SK-N-SH treated with all-trans-retinoic acid at 6 μM for 48 hours (cell line): ENCODE data around the gene UBN2.

Experiments
- ATAC-seq: fragments of 200-7000 bp; cut with Tn5 transposase; 3 replicates; pipeline ENCODE4 v1.9.1; 2020; ENCODE audit warnings: mild to moderate bottlenecking, moderate library complexity
- ARNTL ChIP-seq: fragments of 450-650 bp; formaldehyde crosslinking; IDR thresholded peaks from 2 replicates; pipeline ENCODE4 v1.5.0; 2020; ENCODE audit warnings: low read depth, mild to moderate bottlenecking, moderate library complexity, borderline replicate concordance
- BACH2 ChIP-seq: fragments of 250-450 bp; sonication (Bioruptor Pico); IDR thresholded peaks from 2 replicates; pipeline ENCODE4 v1.9.0; 2021; ENCODE audit warnings: mild to moderate bottlenecking, borderline replicate concordance
- CREB5 ChIP-seq: fragments of 250-450 bp; sonication (Bioruptor Pico); IDR thresholded peaks from 2 replicates; pipeline ENCODE4 v1.5.1; 2020; ENCODE audit warnings: low read depth, mild to moderate bottlenecking, moderate library complexity
- CSDC2 ChIP-seq: fragments of 250-450 bp; sonication (Bioruptor Pico); IDR thresholded peaks from 2 replicates; pipeline ENCODE4 v1.5.0; 2020; ENCODE audit warnings: mild to moderate bottlenecking, moderate library complexity
- GLIS3 ChIP-seq: fragments of 250-450 bp; sonication (Bioruptor Pico); IDR thresholded peaks from 2 replicates; pipeline ENCODE4 v1.5.0; 2020; ENCODE audit warnings: mild to moderate bottlenecking, moderate library complexity
- ISL1 ChIP-seq: fragments of 250-450 bp; sonication (Bioruptor Pico); IDR thresholded peaks from 2 replicates; pipeline ENCODE4 v2.1.2; 2022; ENCODE audit warnings: mild to moderate bottlenecking, moderate library complexity
- OSR1 ChIP-seq: fragments of 250-450 bp; sonication (Bioruptor Pico); IDR thresholded peaks from 2 replicates; pipeline ENCODE4 v1.8.0; 2022; ENCODE audit warnings: moderate library complexity, mild to moderate bottlenecking, inconsistent platforms
- PPARA ChIP-seq: fragments of 250-450 bp; sonication (Bioruptor Pico); IDR thresholded peaks from 2 replicates; pipeline ENCODE4 v1.5.0; 2020; ENCODE audit warnings: mild to moderate bottlenecking, borderline replicate concordance
- RARB ChIP-seq: fragments of 250-450 bp; sonication (Bioruptor Pico); IDR thresholded peaks from 2 replicates; pipeline ENCODE4 v1.8.0; 2021; ENCODE audit warnings: mild to moderate bottlenecking, moderate library complexity
- SNAI2 ChIP-seq: fragments of 250-450 bp; sonication (Bioruptor Pico); IDR thresholded peaks from 2 replicates; pipeline ENCODE4 v1.5.0; 2020; ENCODE audit warnings: mild to moderate bottlenecking, moderate library complexity
- TCF4 ChIP-seq: fragments of 250-450 bp; sonication (Bioruptor Pico); IDR thresholded peaks from 2 replicates; pipeline ENCODE4 v1.8.0; 2021; ENCODE audit warnings: mild to moderate bottlenecking, moderate library complexity, borderline replicate concordance
- TOX ChIP-seq: fragments of 250-450 bp; sonication (Bioruptor Pico); IDR thresholded peaks from 2 replicates; pipeline ENCODE4 v1.8.0; 2021; ENCODE audit warnings: mild to moderate bottlenecking, moderate library complexity, borderline replicate concordance
- TSHZ2 ChIP-seq: fragments of 250-450 bp; sonication (Bioruptor Pico); IDR thresholded peaks from 2 replicates; pipeline ENCODE4 v1.5.0; 2020; ENCODE audit warnings: mild to moderate bottlenecking, moderate library complexity
- ZC3H10 ChIP-seq: fragments of 250-450 bp; sonication (Bioruptor Pico); IDR thresholded peaks from 2 replicates; pipeline ENCODE4 v1.5.1; 2021; ENCODE audit warnings: mild to moderate bottlenecking, moderate library complexity
- ZFP3 ChIP-seq: fragments of 250-450 bp; sonication (Bioruptor Pico); IDR thresholded peaks from 2 replicates; pipeline ENCODE4 v1.5.0; 2020; ENCODE audit warnings: mild to moderate bottlenecking, moderate library complexity
- ZFP30 ChIP-seq: fragments of 450-650 bp; formaldehyde crosslinking; IDR thresholded peaks from 2 replicates; pipeline ENCODE4 v1.5.0; 2022; ENCODE audit warnings: mild to moderate bottlenecking, moderate library complexity
- ZNF565 ChIP-seq: fragments of 450-650 bp; formaldehyde crosslinking; conservative IDR thresholded peaks from 2 replicates; pipeline ENCODE4 v1.5.0; 2020; ENCODE audit warnings: low read depth, mild to moderate bottlenecking, moderate library complexity
- ZNF70 ChIP-seq: fragments of 450-650 bp; formaldehyde crosslinking; IDR thresholded peaks from 2 replicates; pipeline ENCODE4 v1.5.0; 2020; ENCODE audit warnings: mild to moderate bottlenecking, moderate library complexity
- ZNF8 ChIP-seq: fragments of 450-650 bp; formaldehyde crosslinking; IDR thresholded peaks from 2 replicates; pipeline ENCODE4 v1.5.0; 2020; ENCODE audit warnings: mild to moderate bottlenecking, moderate library complexity
- TF ChIP-seq, protein P1 (sequence below): fragments of 250-450 bp; sonication (Bioruptor Pico); IDR thresholded peaks from 2 replicates; pipeline ENCODE4 v1.8.0; 2021; ENCODE audit warnings: low read depth, mild to moderate bottlenecking, moderate library complexity, borderline replicate concordance
- TF ChIP-seq, protein P2 (sequence below): fragments of 250-450 bp; sonication (Bioruptor Pico); IDR thresholded peaks from 2 replicates; pipeline ENCODE4 v1.5.1; 2021; ENCODE audit warnings: mild to moderate bottlenecking, moderate library complexity

UBN2 gene

DNA sequence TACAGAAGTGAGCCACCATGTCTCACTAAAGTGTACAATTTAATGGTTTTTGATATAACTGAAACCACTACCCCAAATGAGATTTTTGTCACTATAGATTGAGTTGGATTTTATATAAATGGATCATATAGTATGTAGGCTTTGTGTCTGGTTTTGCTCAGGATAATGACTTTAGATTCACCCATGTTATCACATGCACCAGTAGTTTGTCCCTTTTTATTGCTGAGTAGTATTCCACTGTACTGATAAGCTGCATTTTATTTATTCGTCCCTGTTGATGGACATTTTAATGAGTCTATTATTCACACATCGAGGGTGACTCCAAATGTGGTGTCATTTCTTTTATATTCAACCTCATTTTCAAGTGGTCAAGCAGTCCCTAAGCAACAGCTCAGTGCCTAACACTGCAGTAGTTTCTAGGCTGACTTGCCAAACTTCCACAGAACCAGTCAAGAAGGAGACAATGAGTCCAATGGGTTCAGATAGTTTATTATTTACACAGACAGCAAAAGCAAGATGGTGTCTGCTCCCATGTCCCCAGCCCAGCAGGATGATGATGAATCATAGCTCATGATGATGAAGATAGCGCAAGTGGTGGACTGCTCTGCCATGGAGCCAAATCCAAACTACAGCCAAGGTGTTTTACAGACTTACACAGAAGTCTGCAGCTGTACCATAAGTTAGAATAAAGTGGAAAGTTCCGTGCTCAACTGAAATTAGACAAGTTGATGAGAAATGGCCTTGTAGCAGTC lies 103.5 kb downstream of the UBN2 start:
- TF ChIP-seq CSDC2 (CRISPR knock-in tag) (no peak), OSR1 (CRISPR knock-in tag) (no peak)
- ATAC-seq = no peak

DNA sequence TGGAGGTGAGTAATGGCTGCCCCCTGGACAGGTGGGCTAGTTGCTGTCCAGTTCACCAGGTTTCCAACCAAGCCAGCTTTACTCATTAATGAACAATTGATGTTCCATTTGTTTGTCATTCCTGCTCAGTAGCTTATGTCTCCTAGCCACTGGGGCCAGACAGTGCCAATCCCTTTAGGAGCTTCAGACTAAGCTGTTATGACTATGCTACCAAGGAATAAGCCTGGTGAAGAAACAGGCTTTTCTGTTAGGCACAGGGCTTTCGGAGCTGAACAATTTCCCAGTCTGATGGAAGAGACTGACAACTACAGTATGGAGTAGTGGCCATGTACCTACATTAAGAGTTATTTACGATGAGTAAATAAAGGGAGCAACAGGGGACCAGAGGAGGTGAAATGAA lies 108.0 kb downstream of the UBN2 start:
- no peak for ATAC-seq
- TF ChIP-seq TCF4 (no peak), ZNF70 (no peak), SNAI2 (CRISPR knock-in tag) (no peak)

GRCh38 chr7:139339698-139340036 lies 108.6 kb downstream of the UBN2 start:
- ATAC-seq = no peak

GRCh38 chr7:139340037-139340807 lies 109.2 kb downstream of the UBN2 start:
- TF ChIP-seq ZFP30 (CRISPR knock-in tag) (peak; percentile 37; the same call in 1 of the 2 replicates), ZC3H10 (CRISPR knock-in tag) (no peak), ZFP3 (CRISPR knock-in tag) (peak; percentile 87), SNAI2 (CRISPR knock-in tag) (peak; percentile 91; the same call in 1 of the 2 replicates), ARNTL (CRISPR knock-in tag) (no peak), ZNF565 (CRISPR knock-in tag) (peak; percentile 77; the same call in 1 of the 2 replicates), BACH2 (CRISPR knock-in tag) (peak; percentile 62; the same call in 1 of the 2 replicates), GLIS3 (CRISPR knock-in tag) (0 out of 2 replicates have a peak, but pooled peaks have one; percentile 65), CREB5 (CRISPR knock-in tag) (peak; percentile 37; the same call in 1 of the 2 replicates), ZNF8 (CRISPR knock-in tag) (peak; percentile 80), PPARA (CRISPR knock-in tag) (no peak), ZNF70 (0 out of 2 replicates have a peak, but pooled peaks have one; percentile 34), CSDC2 (CRISPR knock-in tag) (peak; percentile 96), RARB (CRISPR knock-in tag) (no peak), TCF4 (no peak), ISL1 (CRISPR knock-in tag) (0 out of 2 replicates have a peak, but pooled peaks have one; percentile 13), TSHZ2 (CRISPR knock-in tag) (peak; percentile 96)
- TF ChIP-seq, protein P1, sequence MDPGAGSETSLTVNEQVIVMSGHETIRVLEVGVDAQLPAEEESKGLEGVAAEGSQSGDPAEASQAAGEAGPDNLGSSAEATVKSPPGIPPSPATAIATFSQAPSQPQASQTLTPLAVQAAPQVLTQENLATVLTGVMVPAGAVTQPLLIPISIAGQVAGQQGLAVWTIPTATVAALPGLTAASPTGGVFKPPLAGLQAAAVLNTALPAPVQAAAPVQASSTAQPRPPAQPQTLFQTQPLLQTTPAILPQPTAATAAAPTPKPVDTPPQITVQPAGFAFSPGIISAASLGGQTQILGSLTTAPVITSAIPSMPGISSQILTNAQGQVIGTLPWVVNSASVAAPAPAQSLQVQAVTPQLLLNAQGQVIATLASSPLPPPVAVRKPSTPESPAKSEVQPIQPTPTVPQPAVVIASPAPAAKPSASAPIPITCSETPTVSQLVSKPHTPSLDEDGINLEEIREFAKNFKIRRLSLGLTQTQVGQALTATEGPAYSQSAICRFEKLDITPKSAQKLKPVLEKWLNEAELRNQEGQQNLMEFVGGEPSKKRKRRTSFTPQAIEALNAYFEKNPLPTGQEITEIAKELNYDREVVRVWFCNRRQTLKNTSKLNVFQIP (CRISPR knock-in tag) = peak; percentile 92; the same call in 1 of the 2 replicates
- TF ChIP-seq, protein P2, sequence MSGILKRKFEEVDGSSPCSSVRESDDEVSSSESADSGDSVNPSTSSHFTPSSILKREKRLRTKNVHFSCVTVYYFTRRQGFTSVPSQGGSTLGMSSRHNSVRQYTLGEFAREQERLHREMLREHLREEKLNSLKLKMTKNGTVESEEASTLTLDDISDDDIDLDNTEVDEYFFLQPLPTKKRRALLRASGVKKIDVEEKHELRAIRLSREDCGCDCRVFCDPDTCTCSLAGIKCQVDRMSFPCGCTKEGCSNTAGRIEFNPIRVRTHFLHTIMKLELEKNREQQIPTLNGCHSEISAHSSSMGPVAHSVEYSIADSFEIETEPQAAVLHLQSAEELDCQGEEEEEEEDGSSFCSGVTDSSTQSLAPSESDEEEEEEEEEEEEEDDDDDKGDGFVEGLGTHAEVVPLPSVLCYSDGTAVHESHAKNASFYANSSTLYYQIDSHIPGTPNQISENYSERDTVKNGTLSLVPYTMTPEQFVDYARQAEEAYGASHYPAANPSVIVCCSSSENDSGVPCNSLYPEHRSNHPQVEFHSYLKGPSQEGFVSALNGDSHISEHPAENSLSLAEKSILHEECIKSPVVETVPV (CRISPR knock-in tag) = peak; percentile 83; the same call in 1 of the 2 replicates
- peak; percentile 86 for ATAC-seq

More at GRCh38 chr7:139339698-139340036, 108.6 kb downstream of the UBN2 start:
- TF ChIP-seq TOX (CRISPR knock-in tag) = peak; percentile 9; the same call in 1 of the 2 replicates
- no peak for TF ChIP-seq GLIS3 (CRISPR knock-in tag)
